Thymus (tissue), 11 donors: ENCODE results near the gene GRK5. TPM values are rescaled to one million over a fixed set of nuclear protein-coding genes. Genes with fewer than 3 reads are reported as not detected.

Experiments used
- DNase-seq, 9 donors: peaks; one replicate each; pipeline ENCODE4 v3.0.0-alpha.2; 2013; ENCODE audit warnings: low spot score in 9 of 9, low read depth in 6 of 9, missing footprints in 1 of 9
- H3K27ac ChIP-seq, 2 donors: one replicate each; pipeline ENCODE4 v1.5.1; 2013; ENCODE audit warnings: control low read depth in 1 of 2, low read depth in 1 of 2, low read length in 1 of 2, mild to moderate bottlenecking in 1 of 2, moderate library complexity in 1 of 2
- H3K27me3 ChIP-seq, 2 donors: one replicate each; pipeline ENCODE4 v1.5.1; 2013; ENCODE audit warnings: low read length in 1 of 2; ENCODE audit not compliant: control insufficient read depth in 2 of 2, insufficient read depth in 1 of 2
- H3K36me3 ChIP-seq, 2 donors: one replicate each; pipeline ENCODE4 v1.5.1; 2013; ENCODE audit warnings: low read length in 1 of 2, mild to moderate bottlenecking in 1 of 2, moderate library complexity in 1 of 2; ENCODE audit not compliant: control insufficient read depth in 2 of 2, insufficient read depth in 2 of 2
- H3K4me1 ChIP-seq, 2 donors: one replicate each; pipeline ENCODE4 v1.5.1; 2013; ENCODE audit warnings: low read length in 2 of 2; ENCODE audit not compliant: control insufficient read depth in 2 of 2, insufficient read depth in 2 of 2
- H3K4me3 ChIP-seq, 2 donors: one replicate each; pipeline ENCODE4 v1.5.1; 2013; ENCODE audit warnings: low read length in 2 of 2, control low read depth in 1 of 2, mild to moderate bottlenecking in 1 of 2
- H3K9me3 ChIP-seq, 2 donors: one replicate each; pipeline ENCODE4 v1.5.1; 2013; ENCODE audit warnings: low read length in 1 of 2, mild to moderate bottlenecking in 1 of 2; ENCODE audit not compliant: control insufficient read depth in 2 of 2, insufficient read depth in 1 of 2
- WGBS: extraction: QIAGEN DNeasy Blood & Tissue Kit; methylation state at CpG from one replicate; pipeline ENCODE4 v1.1.7; 2013; 5-methylcytosine and 5-hydroxymethylcytosine counted together
- polyA plus RNA-seq: library from polyadenylated mRNA; stranded (reverse); fragments of 200-250 nt; gene quantifications from one replicate; pipeline ENCODE4 v1.2.3, GENCODE V29; 2013
- total RNA-seq: library from RNA; stranded (reverse); fragments of 120-200 nt; gene quantifications from one replicate; pipeline ENCODE4 v1.2.4, GENCODE V29; 2013
- donor health status: healthy.

GRK5 gene
- total and polyA plus RNA-seq, 2 donors: 14.4 to 18.5 TPM

- no peak overlapping the region for H3K4me3 ChIP-seq
- peaks cover 8 to 56% of the 10 kb centered on the region in 2 donors for H3K4me1 ChIP-seq
- H3K36me3 ChIP-seq: peaks cover 0 to 5% of the 10 kb centered on the region in 2 donors
- no peaks in the 10 kb centered on the region for H3K27me3 ChIP-seq
- H3K27ac ChIP-seq: peak overlapping the region; percentile 59 to 76
- DNase-seq: peak in 1 of 9 donors; percentile 14
- 89% methylated on average over 21 of the region's 21 CpGs for WGBS
- H3K9me3 ChIP-seq: no peaks in the 10 kb centered on the region
Measured at GRCh38 chr10:119368991-119369869, 161.9 kb downstream of the GRK5 start.

DNA sequence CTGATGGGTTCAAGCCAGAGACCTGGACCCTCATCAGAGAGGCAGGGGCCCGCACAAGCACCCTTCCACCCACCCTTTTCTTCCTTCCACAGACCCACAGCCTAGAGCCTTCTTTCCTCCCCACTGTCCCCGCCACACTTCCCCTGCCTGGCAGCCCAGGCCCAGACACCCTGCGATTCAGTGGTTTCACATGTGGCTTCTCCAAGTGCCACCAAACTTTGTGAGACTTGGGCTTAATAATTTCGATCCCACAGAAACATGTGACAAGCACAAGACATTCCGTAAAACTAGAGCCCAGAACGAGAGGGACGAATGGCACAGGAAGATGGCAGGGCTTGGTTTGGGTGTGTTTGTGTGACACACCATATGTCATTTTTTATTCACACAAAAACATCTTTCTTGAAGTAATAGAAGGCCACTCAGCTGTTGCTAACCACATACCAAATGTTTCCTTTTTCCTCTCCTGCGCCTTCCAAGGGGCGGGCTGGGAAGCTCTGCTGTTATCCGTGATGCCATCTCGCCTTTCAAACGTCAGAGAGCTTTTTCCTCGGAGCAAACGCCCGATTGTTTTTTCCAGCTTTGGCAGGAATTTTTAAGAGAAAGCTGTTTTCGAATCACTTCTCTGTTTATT, 162.9 kb downstream of the GRK5 start:
- Histone ChIP-seq H3K4me1 (peaks cover 8 to 48% of the 10 kb centered on the region in 2 donors), H3K9me3 (no peaks in the 10 kb centered on the region), H3K4me3 (no peak overlapping the region), H3K36me3 (peaks cover 0 to 5% of the 10 kb centered on the region in 2 donors), H3K27me3 (no peaks in the 10 kb centered on the region), H3K27ac (peak overlapping the region; percentile 76 to 87)
- DNase-seq: peak in 1 of 9 donors; percentile 21
- 14% methylated on average over 16 of the region's 16 CpGs for WGBS

DNA sequence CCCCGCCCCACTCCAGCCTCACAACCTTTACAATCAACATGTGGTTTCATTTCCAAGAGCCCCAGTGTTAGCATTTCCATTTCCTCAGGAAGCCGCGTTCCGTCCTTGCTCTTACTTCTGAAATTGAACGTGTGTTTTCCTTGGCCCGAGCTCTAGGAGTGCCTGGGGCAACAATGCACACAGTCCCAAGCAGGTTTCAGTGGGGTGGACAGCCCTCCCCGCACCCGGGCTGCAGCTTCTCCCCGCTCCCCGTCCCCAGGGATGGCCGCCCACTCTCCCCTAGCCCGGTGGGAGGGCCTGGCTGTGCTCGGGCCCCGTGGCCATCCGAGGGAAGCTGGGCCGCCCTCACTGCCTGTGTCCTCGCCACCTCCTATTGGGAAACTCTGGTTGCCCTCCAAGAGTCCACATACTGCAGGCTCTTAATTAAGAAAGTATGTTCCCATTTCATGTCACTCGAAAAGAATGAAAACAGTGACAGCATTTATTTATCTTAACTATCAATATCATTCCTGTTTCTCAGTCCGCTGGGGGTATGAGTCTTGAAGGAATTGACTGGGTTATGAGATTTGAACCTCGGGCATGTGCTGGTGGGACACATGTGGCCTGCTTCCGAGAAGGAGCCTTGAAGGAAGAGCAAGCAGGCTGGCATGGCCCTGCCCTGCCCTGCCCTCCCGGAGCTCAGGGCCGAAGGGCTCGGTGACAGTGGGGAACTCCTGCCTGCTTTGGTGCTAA, 163.8 kb downstream of the GRK5 start:
- no peaks in the 10 kb centered on the region for H3K9me3 ChIP-seq
- H3K36me3 ChIP-seq: no peaks in the 10 kb centered on the region
- no peak for DNase-seq
- no peaks in the 10 kb centered on the region for H3K27me3 ChIP-seq
- peaks cover 8 to 39% of the 10 kb centered on the region in 2 donors for H3K4me1 ChIP-seq
- 75% methylated on average over 24 of the region's 24 CpGs for WGBS
- no peak overlapping the region for H3K4me3 ChIP-seq
- no peak overlapping the region for H3K27ac ChIP-seq

- H3K27ac ChIP-seq: no peak overlapping the region
- 91% methylated on average over 7 of the region's 7 CpGs for whole genome bisulfite sequencing
- no peaks in the 10 kb centered on the region for H3K9me3 ChIP-seq
- H3K4me3 ChIP-seq: no peak overlapping the region
- no peak for DNase-seq
- H3K27me3 ChIP-seq: no peaks in the 10 kb centered on the region
- peaks cover 8 to 38% of the 10 kb centered on the region in 2 donors for H3K4me1 ChIP-seq
- no peaks in the 10 kb centered on the region for H3K36me3 ChIP-seq
Measured at GRCh38 chr10:119371704-119372663, 164.6 kb downstream of the GRK5 start.

- H3K36me3 ChIP-seq: no peaks in the 10 kb centered on the region
Measured at GRCh38 chr10:119373294-119374102, 166.1 kb downstream of the GRK5 start.

GRCh38 chr10:119374236-119374635, 166.9 kb downstream of the GRK5 start:
- DNase-seq: no peak
- no peaks in the 10 kb centered on the region for H3K36me3 ChIP-seq
- H3K27me3 ChIP-seq: no peaks in the 10 kb centered on the region
- H3K4me1 ChIP-seq: peaks cover 8 to 19% of the 10 kb centered on the region in 2 donors
- no peak overlapping the region for H3K27ac ChIP-seq
- no peaks in the 10 kb centered on the region for H3K9me3 ChIP-seq
- no peak overlapping the region for H3K4me3 ChIP-seq
- WGBS: 98% methylated on average over 4 of the region's 4 CpGs

More at GRCh38 chr10:119373294-119374102, 166.1 kb downstream of the GRK5 start:
- no peak for DNase-seq
- WGBS: 93% methylated on average over 13 of the region's 13 CpGs
- Histone ChIP-seq H3K4me1 (peaks cover 8 to 26% of the 10 kb centered on the region in 2 donors), H3K9me3 (no peaks in the 10 kb centered on the region), H3K27me3 (no peaks in the 10 kb centered on the region), H3K4me3 (no peak overlapping the region), H3K27ac (no peak overlapping the region)

DNA sequence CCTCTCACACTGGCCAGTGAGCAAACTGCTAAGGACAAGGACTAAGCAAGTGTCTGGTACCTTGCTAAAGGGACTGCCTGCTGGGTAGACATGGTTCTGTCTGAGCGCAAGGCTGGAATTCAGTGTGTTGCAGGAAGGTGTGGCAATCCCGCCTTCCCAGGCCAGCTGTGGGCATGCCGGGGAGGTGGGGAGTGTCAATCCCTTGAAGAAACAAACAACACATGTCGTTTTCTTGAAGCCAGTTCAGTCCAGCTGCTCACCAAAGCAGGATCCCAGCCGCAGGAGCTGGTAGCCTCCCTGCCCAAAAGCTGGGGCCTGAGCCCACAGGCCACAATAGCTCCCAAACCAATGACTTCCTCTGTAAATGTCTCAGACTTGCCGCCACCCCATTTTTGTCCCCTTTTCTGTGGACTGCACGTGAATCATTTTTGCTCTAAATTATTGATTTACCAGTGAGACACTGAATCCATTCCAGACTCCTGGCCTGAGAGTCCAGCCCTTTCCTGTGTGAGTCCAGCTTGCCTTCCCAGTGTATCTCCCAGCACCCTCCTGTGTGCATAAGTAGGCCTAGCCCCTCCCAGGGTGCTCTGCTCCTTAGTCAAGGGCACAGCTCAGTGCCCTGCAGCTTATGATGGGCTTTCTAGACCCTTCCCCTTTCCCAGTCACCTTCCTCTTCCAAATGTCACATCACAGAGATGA, 168.4 kb downstream of the GRK5 start:
- DNase-seq: no peak
- Histone ChIP-seq H3K27ac (no peak overlapping the region), H3K9me3 (no peaks in the 10 kb centered on the region), H3K4me3 (no peak overlapping the region), H3K4me1 (peaks cover 0 to 8% of the 10 kb centered on the region in 2 donors), H3K27me3 (no peaks in the 10 kb centered on the region), H3K36me3 (peaks cover under 1 to 4% of the 10 kb centered on the region in 2 donors)
- WGBS: 94% methylated on average over 7 of the region's 7 CpGs
